PFSK-1 (cell line): ENCODE measurements around the gene DCAF17.

ENCODE experiments used
- FOXP2 ChIP-seq: optimal IDR thresholded peaks from 2 replicates; pipeline ENCODE3; 2011; ENCODE audit warnings: borderline replicate concordance, control low read depth, inconsistent platforms; ENCODE audit not compliant: insufficient read depth; ENCODE audit errors: extremely low read length, extremely low read depth
- POLR2AphosphoS5 ChIP-seq: IDR thresholded peaks from 2 replicates; pipeline ENCODE4 v1.6.1; 2012; ENCODE audit warnings: low read depth, mild to moderate bottlenecking, control low read depth, low read length, moderate library complexity
- REST ChIP-seq, 2 experiments: IDR thresholded peaks; 2 replicates each; pipeline versions ENCODE4 v1.6.1 to v1.8.0; 2011 to 2012; ENCODE audit warnings: low read depth in 2 of 2, low read length in 2 of 2, control low read depth in 1 of 2, inconsistent platforms in 1 of 2, mild to moderate bottlenecking in 1 of 2, moderate library complexity in 1 of 2; ENCODE audit not compliant: insufficient read depth in 1 of 2
- SIN3A ChIP-seq: IDR thresholded peaks from 2 replicates; pipeline ENCODE4 v1.6.1; 2012; ENCODE audit warnings: mild to moderate bottlenecking, low read length, moderate library complexity, borderline replicate concordance; ENCODE audit not compliant: insufficient read depth
- TAF1 ChIP-seq: IDR thresholded peaks from 2 replicates; pipeline ENCODE4 v1.6.1; 2012; ENCODE audit warnings: low read length, control low read depth, borderline replicate concordance; ENCODE audit not compliant: insufficient read depth

- TF ChIP-seq POLR2AphosphoS5 (no peak), SIN3A (no peak), REST (IDR thresholded peaks at IDR 0.05; ENCODE audit: insufficient read depth in 1 of 2, low read depth in 2 of 2, low read length in 2 of 2) (no peak), TAF1 (no peak), FOXP2 (no peak)
These were observed 29.3 kb upstream of the DCAF17 start for GRCh38 chr2:171404719-171405118.
